GM21723 (cell line): ENCODE measurements around the gene FGD5.
"Not testable (repeated sequence)": the region's sequence is repeated elsewhere in the genome, so short reads cannot be mapped to it uniquely, and the experiment has no call there.

Source experiments
- ATAC-seq: cut with Tn5 transposase; IDR thresholded peaks from one replicate; pipeline ENCODE4 v1.9.1; 2021; ENCODE audit warnings: mild to moderate bottlenecking, moderate library complexity; ENCODE audit not compliant: unreplicated experiment

Gene FGD5

DNA sequence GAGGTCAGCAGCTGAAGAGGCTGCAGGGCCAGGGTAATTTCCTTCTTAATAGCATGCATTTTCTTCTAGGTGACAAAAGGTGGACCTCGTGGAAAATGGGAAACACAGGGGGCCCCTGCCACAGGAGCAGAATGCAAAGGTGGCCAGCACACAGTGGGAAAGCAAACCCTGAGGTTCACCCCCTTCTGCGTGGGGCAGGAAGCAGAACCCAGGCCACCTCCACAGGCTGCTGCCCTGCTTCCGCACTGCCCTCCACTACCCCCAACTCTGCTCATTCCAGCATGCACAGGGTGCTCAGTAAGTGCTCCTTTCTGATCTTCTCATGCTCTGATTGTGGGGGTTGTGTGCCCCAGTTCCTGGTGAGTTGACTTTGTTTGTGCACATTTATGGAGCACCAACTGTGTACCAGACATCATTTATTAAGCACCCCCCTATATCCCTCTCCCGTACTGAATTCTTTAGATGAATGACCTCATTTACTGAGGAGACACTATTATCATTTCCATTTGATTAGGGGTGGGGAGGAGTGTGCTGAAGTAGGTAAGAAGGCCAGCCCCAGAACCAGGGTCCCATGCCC is 12.7 kb upstream of the FGD5 start:
- no peak for ATAC-seq

DNA sequence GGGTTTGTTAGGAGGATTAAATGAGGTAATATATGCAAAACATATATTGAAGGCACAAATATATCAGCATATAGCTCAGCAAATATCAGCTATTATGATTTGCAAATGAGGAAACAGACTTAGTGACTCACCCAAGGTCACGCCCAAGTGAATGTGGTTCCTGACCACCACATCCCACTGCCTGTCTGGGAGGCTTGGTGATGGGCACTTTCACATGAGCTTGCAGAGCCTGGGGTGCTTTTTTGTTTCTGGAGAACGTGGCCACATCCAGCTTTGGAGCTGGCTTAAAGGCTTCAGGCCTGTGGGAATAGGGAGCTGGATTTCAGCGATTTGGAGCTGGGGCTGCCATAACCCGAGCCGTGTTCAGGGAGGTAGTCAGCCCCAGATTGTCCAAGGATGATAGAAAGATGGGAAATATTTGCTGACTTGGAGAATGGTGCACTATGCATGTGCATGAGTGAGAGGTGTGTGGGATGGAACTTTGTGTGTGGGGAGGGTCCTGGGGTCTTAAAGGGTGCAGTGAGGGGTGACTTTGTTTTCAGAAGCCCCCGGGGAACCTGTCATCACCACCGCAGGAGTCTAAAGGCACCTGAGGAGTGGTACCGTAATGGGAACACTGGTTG is 12.0 kb upstream of the FGD5 start:
- ATAC-seq: no peak

DNA sequence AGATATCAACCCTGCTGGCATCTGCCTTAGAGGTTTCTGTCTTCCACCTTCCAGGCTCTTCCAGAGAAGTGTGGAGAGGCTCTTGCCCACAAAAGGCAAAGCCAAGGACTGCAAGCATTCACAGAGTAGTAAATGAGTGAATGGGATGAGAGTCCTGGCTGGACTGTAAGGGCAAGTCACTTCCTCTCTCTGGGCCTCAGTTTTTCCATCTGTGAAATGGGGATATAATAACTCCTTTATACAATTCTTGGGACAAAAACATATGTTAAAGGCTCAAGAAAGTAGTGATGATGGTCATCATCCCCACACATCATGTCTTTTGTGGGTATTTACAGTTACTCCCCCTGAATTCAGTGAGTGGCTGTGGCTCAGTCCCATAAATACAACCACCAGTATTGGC is 10.7 kb upstream of the FGD5 start:
- no peak for ATAC-seq

DNA sequence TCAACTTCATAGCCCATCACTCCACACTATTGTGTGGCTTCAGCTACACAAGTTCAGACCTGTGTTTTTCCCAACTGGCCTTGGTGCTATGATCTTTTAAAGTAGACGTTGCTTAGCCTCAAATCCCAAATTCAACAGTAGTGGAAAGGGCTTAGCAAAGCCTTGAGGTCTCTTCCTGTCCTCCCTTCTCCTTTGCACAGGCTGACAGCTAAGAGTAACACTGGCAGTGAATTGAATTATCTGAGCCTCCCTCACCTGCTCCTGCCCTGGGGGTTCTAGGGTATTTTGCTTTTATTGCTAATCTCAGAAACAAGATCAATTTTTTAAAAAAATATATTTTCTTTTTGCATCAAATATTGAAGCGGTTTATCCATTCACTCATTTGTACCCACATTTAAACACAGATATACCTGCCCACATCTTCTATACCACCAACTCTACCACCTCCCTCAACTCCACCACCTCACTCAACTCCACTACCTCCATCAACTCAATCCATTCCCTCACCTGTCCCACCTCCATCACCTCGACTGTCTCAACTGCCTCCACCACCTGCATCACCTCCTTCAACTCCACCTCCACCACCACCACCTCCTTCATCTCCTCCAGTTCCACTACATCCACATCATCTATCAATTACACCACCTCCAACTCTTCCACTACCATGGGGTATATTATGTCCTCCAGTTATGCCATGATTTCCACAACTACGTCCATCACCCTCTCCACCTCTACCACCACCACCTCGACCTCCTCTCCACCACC is 10.1 kb upstream of the FGD5 start:
- ATAC-seq: no peak

DNA sequence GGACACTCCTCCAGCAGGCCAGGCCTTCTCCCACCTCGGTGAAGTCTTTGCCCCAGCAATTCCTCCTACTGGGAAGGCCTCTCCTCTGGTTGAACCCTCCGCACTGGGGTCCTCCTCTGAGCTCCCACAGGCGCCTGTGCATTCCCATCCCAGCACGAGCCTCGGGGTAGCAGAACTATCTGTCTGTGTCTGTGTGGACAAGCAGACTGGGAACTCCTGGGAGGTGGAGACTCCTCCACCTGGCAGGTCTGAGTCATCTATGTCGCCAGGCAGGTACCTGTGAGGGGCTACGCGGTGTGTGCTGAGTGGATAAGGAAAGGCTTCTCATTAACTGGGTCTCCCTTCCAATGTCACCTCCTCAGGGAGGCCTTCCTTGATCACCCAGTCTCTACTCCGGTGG is 9.2 kb upstream of the FGD5 start:
- not testable (repeated sequence) for ATAC-seq

DNA sequence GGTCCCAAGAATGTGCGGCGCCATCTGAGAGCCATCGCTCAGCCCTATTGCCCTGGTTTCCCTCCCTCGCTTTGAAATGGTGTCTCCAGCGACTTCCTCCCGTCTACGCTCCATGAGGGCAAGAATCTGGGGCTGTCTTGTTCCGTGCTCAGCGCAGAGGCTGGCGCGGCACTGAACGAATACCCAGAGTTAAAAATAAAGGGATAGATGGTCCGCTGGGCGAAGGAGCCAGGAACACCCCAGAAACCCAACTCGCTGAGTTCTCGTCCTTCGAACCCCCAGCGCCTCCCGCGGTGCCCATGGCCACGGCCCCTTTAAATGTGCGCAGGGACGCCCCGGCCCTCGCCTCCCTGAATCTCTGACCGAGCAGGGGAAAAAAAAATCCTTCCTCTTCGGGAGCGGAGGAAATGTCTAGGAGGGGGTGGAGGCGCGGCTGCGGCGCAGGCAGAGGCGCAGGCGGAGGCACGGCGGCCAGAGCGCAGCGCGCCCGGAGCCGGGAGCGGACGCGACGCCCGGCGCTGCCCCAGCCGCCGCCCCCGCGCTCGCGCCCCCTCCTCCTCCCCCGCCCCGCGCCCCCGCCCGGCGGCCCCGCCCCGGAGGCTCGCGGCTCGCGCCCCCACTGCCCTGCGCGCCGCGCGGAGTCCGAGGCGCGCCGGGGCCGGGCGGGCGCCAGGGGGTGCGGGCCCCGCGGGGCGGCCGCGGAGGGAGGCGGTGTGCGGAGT is 8.5 kb upstream of the FGD5 start:
- no peak for ATAC-seq

DNA sequence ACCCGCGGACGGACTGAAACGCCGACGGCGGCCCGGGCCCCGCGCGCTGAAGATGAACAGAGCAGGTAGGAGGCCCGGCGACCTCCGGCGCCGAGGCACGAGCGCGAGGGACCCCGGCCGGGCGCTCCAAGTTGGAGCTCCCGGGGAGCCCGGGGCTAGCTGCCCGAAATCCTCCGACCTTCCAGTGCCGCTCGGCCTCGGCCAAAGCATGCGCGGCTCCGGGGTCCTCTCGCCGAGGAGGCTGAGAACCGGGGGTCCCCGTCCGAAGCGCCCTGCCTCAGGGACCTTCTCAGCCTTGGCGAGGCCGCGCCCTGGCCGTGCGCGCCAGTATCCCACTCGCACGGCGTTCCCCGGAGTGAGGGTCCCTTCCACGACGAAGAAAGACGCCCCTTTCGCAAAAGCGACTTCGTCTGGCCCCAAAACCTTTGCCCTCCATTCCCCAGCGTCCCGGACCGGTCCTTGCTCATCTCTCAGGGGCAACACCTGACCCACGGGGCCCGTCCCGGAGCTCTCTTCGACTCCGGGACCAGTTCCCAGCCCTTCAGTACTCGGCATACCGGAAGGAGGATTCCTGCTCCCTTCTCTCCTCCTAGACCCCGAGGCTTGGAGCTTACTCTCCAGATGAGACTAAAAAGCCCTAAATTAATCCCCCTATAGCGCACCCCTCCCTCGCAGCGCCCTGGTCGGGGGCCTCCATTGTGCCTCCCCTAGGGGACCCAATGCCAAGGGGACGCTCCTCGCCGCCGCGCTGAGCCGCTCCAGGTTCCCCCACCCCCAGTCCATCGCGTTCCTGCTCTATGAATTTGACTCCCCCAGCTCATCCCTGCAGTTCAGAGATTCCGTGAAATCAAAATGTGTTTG is 7.7 kb upstream of the FGD5 start:
- no peak for ATAC-seq

DNA sequence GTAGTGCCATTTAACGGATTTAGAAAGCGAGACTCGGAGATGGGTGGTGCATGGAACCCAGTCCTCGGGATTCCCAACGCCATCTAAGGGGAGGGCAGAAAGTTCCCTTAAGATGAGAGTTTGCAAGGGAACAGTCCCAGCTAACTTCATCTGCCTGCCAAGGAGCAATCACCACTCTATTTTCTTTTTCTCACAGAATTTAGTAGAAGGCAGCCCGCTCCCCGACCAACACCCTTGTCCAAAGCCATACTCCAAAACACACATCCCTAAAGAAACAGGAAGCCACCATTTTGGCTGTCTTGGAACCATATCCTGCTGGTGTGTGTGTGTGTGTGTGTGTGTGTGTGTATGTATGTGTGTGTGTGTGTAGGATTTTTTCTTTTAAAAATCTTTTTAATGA is 7.1 kb upstream of the FGD5 start:
- no peak for ATAC-seq

DNA sequence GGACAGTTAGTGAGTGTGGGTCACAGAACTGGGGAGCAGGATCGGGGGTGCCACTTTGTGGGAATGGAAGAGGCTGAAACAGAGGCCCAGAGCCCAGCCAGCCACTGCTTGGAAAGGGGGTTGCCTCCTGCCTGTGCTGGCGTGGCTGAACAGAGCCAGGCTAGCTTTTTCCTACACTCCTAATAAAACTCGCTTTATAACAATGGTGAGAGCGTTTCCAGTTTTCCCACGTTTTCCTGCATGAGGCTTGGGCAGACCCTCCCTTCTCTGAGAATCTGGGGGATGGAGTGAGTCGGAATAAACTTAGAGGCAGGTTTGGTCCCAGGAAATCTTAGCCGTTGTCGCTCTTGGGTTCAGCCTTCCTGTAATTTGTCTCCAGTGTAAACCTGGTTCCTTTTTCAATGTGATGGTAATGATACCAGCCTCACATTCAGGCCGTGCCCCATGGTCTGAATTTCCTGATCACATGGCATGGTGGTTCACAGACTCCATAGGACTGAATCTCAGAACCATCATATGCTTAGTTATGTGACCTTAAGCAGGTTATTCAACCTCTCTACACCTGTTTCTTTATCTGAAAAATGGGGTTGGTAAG is 6.5 kb upstream of the FGD5 start:
- no peak for ATAC-seq

DNA sequence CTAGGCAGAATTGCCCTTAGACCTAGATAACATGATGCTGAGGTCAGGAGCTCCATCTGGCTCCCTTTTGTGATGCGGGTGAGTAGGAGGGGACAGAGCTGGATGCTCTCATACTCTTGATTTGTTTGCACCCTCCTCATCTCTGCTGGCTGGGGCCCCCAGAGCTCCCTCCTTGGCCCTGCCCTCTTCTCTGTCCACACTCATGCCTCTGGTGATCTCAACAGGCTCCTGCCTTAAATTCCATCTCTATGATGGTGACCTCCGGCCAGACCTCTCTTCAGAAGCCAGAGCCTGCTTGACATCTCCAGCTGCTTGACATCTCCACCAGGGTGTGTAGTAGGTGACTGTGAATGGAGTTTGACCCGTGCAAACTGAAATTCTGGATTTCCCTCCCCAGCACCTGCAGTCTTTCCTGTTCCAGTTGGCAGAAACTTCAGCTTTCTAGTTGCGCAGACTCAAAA is 4.3 kb upstream of the FGD5 start:
- ATAC-seq: no peak

DNA sequence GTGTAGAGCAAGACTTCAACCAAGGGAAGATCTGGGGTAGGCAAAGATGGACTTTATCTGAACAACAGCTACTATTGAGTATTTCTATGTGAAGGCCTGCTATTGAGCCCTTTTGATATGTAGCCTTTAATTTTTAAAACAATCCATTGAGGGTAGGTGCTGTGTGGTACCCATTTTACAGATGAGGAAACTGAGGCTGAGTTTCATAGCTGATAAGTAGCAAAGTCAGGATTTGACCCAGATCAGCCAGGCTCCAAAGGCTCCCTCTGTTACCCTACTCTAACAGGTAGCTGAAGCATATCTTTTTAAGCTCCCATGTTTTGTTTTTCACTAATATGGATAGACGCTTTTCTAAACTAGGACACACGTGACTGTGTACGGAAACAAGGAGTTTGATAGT is 2.4 kb upstream of the FGD5 start:
- no peak for ATAC-seq

DNA sequence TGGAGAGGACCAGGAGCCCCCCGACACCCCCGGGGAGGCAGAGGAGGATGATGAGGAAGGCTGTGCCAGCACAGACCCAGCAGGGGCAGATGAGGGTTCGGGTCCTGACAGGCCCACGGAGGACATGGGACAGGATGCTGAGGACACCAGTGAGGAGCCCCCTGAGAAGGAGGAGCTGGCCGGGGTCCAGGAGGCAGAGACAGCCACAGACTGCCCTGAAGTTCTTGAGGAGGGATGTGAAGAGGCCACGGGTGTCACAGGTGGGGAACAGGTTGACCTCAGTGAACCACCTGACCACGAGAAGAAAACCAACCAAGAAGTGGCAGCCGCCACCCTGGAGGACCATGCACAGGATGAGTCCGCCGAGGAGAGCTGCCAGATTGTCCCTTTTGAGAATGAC is 909 bp downstream of the FGD5 start:
- ATAC-seq: no peak

DNA sequence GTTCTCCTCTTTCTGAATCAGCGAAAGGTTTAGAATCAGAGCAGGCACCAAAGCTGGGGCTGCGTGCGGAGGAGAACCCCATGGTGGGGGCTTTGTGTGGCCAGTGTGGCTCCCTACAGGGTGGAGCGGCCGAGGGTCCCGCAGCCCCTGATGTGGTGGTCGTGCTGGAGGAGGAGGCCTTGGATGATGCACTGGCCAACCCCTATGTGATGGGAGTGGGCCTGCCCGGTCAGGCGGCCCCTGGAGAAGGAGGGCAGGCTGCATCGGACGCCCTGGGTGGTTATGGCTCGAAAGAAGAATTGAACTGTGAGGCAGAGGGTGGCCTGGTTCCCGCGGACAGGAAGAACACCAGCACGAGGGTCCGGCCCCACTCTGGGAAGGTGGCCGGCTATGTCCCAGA is 1.4 kb downstream of the FGD5 start:
- ATAC-seq: no peak

DNA sequence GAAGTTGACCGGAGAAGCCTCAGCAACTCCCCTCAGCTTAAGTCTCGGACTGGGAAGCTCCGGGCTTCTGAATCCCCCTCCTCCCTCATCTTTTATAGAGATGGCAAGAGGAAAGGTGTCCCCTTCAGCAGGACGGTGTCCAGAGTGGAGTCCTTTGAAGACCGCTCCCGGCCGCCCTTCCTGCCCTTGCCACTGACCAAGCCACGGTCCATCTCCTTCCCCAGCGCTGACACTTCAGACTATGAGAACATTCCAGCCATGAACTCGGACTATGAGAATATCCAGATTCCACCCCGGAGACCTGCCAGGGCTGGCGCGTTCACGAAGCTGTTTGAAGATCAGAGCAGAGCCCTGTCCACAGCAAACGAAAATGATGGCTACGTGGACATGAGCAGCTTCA is 2.4 kb downstream of the FGD5 start:
- ATAC-seq: no peak

DNA sequence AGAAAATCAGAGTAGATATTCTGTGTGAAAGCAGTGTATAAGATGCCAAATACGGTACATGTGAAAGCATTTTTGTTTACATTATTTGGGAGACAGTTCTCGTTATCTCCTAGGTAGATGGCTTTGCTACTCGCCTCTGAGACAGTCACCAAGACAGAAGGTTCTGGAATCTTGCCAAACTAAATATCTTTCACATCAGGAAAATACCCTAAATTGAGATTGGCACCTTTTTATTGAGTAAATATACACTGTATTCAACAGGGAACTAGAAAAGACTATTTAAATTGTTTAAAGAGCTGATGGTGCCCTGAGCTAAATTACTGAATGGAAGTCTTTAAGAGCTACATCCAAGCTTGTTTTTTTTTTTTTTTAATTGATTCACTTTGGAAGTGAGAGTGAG is 3.4 kb downstream of the FGD5 start:
- ATAC-seq: no peak

DNA sequence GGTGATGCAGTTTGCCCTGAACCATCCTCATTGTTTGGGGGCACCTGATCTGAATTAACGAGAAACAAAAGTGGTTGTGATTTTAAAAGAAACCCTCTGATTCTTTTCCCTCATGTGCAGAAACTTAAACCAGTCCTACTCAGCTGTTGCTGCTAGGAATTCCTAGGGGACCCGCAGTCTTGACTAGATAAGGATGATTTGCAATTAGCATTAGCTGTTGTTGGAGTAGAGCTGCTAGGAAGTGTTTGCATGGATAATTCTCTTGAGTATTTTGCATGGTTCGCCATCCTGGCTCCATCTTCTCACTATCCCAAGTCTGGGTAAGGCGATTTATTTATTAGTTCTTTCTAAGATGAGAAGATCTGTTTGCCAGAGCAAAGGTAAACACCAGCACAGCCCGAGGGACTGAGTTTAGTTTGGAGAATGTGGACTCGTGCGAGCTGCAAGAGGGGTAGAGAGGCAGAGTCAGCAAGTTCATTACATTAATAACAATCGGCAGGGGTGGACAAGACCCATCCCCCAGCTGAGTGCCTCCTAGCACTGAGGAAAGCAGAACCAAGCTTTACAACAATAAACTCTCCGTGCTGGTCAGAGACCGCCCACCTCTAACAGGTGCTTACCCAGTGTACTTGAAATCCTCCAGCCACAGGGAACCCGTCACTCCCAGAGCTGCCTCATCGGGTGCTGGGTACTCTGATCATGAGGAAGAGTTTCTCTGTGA is 4.1 kb downstream of the FGD5 start:
- ATAC-seq: no peak

DNA sequence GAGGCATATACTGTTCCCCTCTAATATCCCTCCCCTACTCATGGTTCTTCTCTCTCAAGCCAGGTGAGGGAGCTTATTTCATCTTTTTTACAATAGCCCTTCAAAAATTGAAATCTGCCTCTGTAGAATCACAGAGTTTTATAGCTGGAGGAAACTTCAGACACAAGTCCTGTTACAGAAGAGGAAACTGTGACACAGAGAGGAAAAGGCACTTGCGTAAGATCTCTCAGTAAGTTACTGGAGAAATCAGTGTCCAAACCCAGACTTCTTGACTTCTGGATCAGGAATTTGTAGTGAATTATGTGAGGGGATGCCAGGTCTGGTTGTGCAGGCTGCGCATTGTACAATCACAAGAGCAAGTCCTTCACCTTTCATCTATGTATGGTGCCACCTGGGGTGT is 4.6 kb downstream of the FGD5 start:
- no peak for ATAC-seq

DNA sequence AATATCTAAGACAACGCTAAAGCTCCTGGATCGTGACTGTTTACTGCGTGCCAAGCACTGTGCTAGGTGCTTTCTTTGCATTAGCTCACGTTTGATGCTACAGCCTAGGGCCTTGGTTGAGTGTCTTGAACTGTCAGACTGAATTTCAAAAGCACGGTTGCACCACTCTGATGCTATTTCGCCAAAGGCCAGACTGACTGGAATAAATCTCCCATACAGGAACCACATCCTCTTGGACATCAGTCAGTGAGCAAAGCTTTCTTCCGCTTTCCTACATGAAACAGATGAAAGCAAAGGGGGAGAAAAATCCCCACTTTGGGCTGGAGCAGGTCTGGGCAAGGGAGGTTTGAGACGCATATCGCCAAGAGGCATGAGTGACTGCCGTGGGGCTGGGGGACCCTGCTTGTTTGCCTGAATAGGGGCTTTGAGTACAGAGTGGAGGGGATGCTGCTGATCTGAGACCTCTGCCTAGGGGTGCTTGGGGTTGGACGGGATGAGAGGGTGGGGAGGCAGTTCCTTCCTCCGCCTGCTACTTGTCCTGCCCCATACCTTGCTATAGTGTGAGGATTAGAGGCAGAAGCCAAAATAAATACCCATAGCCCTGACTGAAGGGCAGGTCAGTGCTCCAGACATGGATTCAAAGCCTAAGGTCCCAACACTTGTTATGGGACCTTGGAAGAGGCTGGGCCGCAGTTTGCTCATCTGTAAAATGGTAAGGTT is 5.3 kb downstream of the FGD5 start:
- ATAC-seq: no peak

DNA sequence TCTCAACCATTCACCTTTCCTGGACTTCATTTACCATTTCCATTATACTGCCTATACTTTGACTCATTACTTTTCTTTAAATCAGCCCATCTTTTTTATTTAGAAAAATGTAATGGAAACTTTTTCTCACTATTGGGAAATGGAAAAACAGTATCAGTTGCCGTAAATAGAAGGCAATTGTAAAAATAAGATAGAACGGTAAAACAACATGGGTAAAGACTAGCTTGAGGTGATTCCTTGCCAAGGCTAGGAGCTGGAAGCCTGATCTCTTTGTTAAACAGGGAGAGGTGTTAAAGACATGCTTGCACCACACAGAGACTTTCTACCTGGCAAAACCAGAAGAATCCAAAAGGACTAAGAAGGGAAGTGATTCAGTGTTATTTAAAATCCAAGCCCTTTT is 5.9 kb downstream of the FGD5 start:
- no peak for ATAC-seq
